Rectal smooth muscle tissue (tissue), 1 donor: ENCODE data around the gene DNM1.
"Not testable (repeated sequence)": the region's sequence is repeated elsewhere in the genome, so short reads cannot be mapped to it uniquely, and the experiment has no call there.

Experiments
- H3K27ac ChIP-seq: one replicate; pipeline ENCODE4 v1.7.0; 2013; ENCODE audit warnings: low read depth, low read length, inconsistent platforms
- H3K27me3 ChIP-seq: one replicate; pipeline ENCODE4 v1.7.0; 2013; ENCODE audit warnings: low read length; ENCODE audit not compliant: control insufficient read depth, insufficient read depth
- H3K36me3 ChIP-seq: one replicate; pipeline ENCODE4 v1.7.0; 2013; ENCODE audit warnings: low read length; ENCODE audit not compliant: control insufficient read depth, insufficient read depth
- H3K4me1 ChIP-seq: one replicate; pipeline ENCODE4 v1.7.0; 2013; ENCODE audit warnings: low read length; ENCODE audit not compliant: control insufficient read depth, insufficient read depth
- H3K4me3 ChIP-seq: one replicate; pipeline ENCODE4 v1.7.0; 2013; ENCODE audit warnings: low read length
- H3K9ac ChIP-seq: one replicate; pipeline ENCODE4 v1.7.0; 2013; ENCODE audit warnings: low read length

The DNM1 gene

GRCh38 chr9:128226412-128226801 is 23.2 kb downstream of the DNM1 start:
- no peak overlapping the region for H3K27ac ChIP-seq
- H3K27me3 ChIP-seq, result no peaks in the 10 kb centered on the region
- no peaks in the 10 kb centered on the region for H3K4me1 ChIP-seq
- H3K9ac ChIP-seq, result no peak overlapping the region
- H3K36me3 ChIP-seq, result no peaks in the 10 kb centered on the region
- H3K4me3 ChIP-seq, result no peak overlapping the region

- not testable (repeated sequence) for H3K27me3 ChIP-seq, H3K4me3 ChIP-seq, H3K27ac ChIP-seq
Observed at GRCh38 chr9:128230897-128231296, 27.7 kb downstream of the DNM1 start.

GRCh38 chr9:128231638-128232527 is 28.7 kb downstream of the DNM1 start:
- H3K27ac ChIP-seq, result no peak overlapping the region
- H3K27me3 ChIP-seq, result no peaks in the 10 kb centered on the region
- no peak overlapping the region for H3K4me3 ChIP-seq
- H3K36me3 ChIP-seq, result no peaks in the 10 kb centered on the region
- H3K4me1 ChIP-seq, result no peaks in the 10 kb centered on the region
- H3K9ac ChIP-seq, result no peak overlapping the region

More at GRCh38 chr9:128230897-128231296, 27.7 kb downstream of the DNM1 start:
- not testable (repeated sequence) for H3K36me3 ChIP-seq, H3K4me1 ChIP-seq, H3K9ac ChIP-seq

GRCh38 chr9:128232528-128233428 is 29.6 kb downstream of the DNM1 start:
- no peak overlapping the region for H3K27ac ChIP-seq
- no peaks in the 10 kb centered on the region for H3K36me3 ChIP-seq

GRCh38 chr9:128233817-128234406 is 30.7 kb downstream of the DNM1 start:
- H3K27ac ChIP-seq, result no peak overlapping the region
- no peaks in the 10 kb centered on the region for H3K36me3 ChIP-seq
- no peak overlapping the region for H3K4me3 ChIP-seq
- H3K27me3 ChIP-seq, result no peaks in the 10 kb centered on the region
- no peak overlapping the region for H3K9ac ChIP-seq
- no peaks in the 10 kb centered on the region for H3K4me1 ChIP-seq

More at GRCh38 chr9:128232528-128233428, 29.6 kb downstream of the DNM1 start:
- Histone ChIP-seq H3K9ac (no peak overlapping the region), H3K27me3 (no peaks in the 10 kb centered on the region), H3K4me3 (no peak overlapping the region), H3K4me1 (no peaks in the 10 kb centered on the region)

GRCh38 chr9:128242124-128242523 is 38.9 kb downstream of the DNM1 start:
- Histone ChIP-seq H3K4me1 (peaks cover 5% of the 10 kb centered on the region), H3K4me3 (no peak overlapping the region), H3K27ac (no peak overlapping the region), H3K9ac (no peak overlapping the region), H3K27me3 (peaks cover 3% of the 10 kb centered on the region), H3K36me3 (no peaks in the 10 kb centered on the region)

- no peak overlapping the region for H3K27ac ChIP-seq
- no peak overlapping the region for H3K9ac ChIP-seq
- H3K4me3 ChIP-seq, result no peak overlapping the region
- peaks cover 3% of the 10 kb centered on the region for H3K27me3 ChIP-seq
- no peaks in the 10 kb centered on the region for H3K36me3 ChIP-seq
- peaks cover 5% of the 10 kb centered on the region for H3K4me1 ChIP-seq
Observed at GRCh38 chr9:128242828-128243214, 39.6 kb downstream of the DNM1 start.

- peaks cover 2% of the 10 kb centered on the region for H3K36me3 ChIP-seq
- H3K9ac ChIP-seq, result no peak overlapping the region
- peaks cover 3% of the 10 kb centered on the region for H3K27me3 ChIP-seq
- peaks cover 5% of the 10 kb centered on the region for H3K4me1 ChIP-seq
- no peak overlapping the region for H3K4me3 ChIP-seq
- peak overlapping the region; percentile 37 for H3K27ac ChIP-seq
Observed at GRCh38 chr9:128243215-128244018, 40.2 kb downstream of the DNM1 start.

- peak overlapping the region; percentile 29 for H3K4me3 ChIP-seq
- H3K4me1 ChIP-seq, result peaks cover 5% of the 10 kb centered on the region
- peaks cover 4% of the 10 kb centered on the region for H3K36me3 ChIP-seq
- peak overlapping the region; percentile 45 for H3K27ac ChIP-seq
- peak overlapping the region; percentile 21 for H3K9ac ChIP-seq
- peaks cover 3% of the 10 kb centered on the region for H3K27me3 ChIP-seq
Observed at GRCh38 chr9:128244091-128244836, 41.1 kb downstream of the DNM1 start.

- Histone ChIP-seq H3K36me3 (peaks cover 4% of the 10 kb centered on the region), H3K27ac (peak overlapping the region; percentile 45), H3K9ac (no peak overlapping the region), H3K4me3 (peak overlapping the region; percentile 29), H3K27me3 (peaks cover 3% of the 10 kb centered on the region), H3K4me1 (peaks cover 5% of the 10 kb centered on the region)
Observed at GRCh38 chr9:128244837-128245231, 41.7 kb downstream of the DNM1 start.

GRCh38 chr9:128245421-128246151 is 42.4 kb downstream of the DNM1 start:
- peaks cover 5% of the 10 kb centered on the region for H3K4me1 ChIP-seq
- H3K9ac ChIP-seq, result no peak overlapping the region
- H3K27me3 ChIP-seq, result peaks cover 3% of the 10 kb centered on the region
- H3K4me3 ChIP-seq, result no peak overlapping the region
- H3K27ac ChIP-seq, result no peak overlapping the region
- peaks cover 4% of the 10 kb centered on the region for H3K36me3 ChIP-seq
